Hematopoietic multipotent progenitor cell treated with erythropoietin and hydrocortisone succinate and interleukin-3 and kit ligand, for 4 days (in vitro differentiated cells): ENCODE measurements around the gene FAM50A.
A peak's percentile ranks its signal among the peaks of the same experiment; 100 is the strongest.
"Not testable (repeated sequence)": the region's sequence is repeated elsewhere in the genome, so short reads cannot be mapped to it uniquely, and the experiment has no call there.

Source experiments
- DNase-seq: peaks from one replicate; pipeline ENCODE4 v3.0.0-alpha.2; 2015

Gene FAM50A

DNA sequence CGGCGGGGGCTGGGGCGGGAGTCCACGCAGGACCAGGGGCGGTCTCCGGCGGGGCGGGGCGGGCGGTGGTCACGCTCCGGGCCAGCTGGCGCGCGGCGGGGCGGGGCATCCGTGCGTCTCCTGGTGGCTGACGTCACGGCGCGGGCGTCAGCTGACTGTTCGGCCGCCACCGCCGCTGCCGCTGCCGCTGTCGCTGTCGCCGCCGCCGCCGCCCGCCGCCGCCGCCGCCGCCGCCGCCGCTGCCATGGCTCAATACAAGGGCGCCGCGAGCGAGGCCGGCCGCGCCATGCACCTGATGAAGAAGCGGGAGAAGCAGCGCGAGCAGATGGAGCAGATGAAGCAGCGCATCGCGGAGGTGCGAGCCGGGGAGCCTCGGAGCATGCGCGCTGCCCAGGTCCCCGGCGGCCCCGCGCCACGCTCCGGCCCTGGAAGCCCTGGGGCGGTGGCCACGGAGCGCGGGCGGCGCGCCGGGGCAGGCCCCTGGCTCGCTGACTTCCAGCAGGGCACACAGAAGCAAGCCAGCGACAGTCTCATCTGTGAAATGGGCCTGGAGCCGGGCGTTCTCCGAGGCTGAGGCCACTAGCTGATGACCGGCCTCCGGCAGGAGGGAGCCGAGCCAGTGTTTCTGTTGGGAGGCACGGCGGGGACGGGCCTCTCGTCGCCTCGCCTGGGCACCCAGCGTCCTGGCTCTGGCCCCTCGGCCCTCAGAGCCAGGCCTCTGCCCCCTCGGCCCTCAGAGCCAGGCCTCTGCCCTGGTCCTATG lies at the start of gene FAM50A:
Gene FAM50A (plus strand): TSS at position 150 of the 763 bp plus-strand sequence. CDS start 95 bp downstream, at position 245.
- peak; percentile 81 for DNase-seq

- not testable (repeated sequence) for DNase-seq
These were observed 47.6 kb upstream of the FAM50A start for GRCh38 chrX:154396363-154396762.

DNA sequence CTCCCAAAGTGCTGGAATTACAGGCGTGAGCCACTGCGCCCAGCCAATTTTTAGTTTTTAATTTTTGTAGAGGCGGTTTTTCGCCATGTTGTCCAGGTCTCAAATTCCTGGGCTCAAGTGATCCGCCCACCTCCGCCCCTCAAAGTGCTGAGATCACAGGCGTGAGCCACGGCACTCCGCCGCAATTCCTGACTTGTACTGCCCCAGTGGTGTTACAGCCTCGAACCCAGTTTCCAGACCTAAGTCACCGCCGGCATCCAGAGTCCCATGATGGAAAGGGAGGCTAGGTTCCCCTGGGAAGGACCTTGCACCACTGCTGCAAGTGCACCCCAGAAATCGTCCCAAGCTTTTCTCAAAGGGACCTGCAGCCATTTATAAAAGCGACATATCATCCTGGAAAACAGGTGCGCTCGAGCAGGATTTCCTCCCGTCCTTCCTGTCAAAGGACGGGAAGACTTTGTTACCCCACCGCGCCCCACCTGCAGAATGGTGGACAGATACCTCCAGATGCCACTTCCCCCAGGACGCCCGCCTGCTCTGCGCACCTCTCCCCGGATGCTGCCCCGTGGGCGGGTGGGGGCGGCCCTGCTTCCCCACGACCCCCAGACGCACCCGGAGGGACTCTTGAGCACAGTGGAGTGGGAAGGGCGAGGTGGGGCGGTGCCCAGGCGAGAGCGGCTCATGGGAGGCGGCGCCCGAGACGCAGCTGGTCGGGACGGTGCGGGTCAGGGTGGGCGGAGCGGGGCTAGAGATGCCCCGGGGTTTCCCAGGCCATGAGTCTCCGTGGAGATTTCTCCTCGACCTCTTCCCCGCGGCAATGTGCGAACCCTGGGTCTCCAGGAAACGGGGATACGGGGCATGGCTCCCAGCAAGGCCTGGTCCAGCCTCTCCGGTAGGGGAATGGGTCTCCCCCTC lies 46.7 kb upstream of the FAM50A start:
- DNase-seq, result peak; percentile 87

DNA sequence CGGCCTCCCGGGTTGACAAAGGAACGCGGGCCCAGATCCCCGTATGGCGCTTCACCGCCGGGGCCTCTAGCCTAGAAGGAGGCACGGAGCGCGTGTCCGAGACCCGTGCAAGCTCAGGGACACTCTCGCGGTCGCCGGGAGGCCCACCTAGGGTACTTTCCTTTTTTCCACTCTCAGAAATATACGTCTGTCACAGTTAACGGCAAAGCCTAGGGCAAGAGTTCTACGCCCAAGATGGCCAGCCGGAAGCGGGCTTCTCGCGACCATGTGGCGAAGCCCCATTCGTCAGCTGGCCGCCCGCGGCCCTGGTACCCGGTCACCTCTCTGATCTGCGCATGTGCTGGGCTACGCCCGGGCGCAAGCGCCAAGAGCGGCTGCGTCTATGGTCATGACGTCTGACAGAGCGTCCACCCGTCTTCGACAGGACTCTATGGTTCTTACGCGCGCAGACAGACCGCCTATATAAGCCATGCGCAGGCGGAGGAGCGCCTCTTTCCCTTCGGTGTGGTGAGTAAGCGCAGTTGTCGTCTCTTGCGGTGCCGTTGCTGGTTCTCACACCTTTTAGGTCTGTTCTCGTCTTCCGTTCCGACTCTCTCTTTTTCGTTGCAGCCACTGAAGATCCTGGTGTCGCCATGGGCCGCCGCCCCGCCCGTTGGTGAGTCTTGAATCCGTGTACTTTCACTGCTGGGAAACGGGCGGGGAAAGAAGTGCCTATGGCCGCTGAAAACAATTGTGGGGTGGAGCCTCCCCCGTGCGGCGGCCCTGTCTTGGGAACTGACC lies 45.9 kb upstream of the FAM50A start, which contains the start of gene RPL10:
Gene RPL10 (plus strand): TSS at position 490 of the 780 bp plus-strand sequence. CDS start 143 bp downstream, at position 633.
- DNase-seq, result peak; percentile 97

- peak; percentile 91 for DNase-seq
These were observed 45.0 kb upstream of the FAM50A start for GRCh38 chrX:154398668-154399526.

DNA sequence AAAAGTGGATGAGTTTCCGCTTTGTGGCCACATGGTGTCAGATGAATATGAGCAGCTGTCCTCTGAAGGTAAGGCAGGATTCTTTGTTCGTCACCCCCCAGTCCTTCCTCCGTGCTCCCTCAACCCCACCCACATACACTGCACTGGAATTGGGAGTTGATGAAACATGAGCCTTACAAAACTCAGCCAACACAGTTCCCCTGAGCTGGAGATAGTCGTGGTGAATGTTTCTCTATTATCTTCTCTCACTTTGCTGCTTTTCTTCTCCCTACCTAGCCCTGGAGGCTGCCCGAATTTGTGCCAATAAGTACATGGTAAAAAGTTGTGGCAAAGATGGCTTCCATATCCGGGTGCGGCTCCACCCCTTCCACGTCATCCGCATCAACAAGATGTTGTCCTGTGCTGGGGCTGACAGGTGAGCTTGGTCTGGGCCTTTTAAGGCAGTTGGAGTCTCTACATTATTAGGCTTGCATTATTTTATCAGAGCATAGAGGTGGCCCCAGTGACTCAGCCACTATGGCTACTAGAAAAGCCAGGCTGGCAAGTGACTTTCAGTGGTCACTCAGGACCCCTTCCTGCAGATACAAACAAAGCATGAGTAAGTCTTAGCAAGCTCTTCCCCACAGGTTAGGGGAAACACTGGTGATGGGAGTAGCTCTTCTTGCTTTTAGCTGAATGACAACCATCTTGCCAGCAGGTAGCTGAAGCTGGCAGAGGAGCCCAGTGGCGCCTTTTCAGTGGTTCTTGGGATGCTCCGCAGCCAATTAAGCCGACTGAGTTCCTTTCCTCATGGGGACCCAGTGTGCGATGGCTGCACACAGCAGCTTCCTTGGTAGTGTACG lies 44.2 kb upstream of the FAM50A start:
- no peak for DNase-seq

- DNase-seq, result not testable (repeated sequence)
These were observed 43.5 kb upstream of the FAM50A start for GRCh38 chrX:154400369-154400817.

DNA sequence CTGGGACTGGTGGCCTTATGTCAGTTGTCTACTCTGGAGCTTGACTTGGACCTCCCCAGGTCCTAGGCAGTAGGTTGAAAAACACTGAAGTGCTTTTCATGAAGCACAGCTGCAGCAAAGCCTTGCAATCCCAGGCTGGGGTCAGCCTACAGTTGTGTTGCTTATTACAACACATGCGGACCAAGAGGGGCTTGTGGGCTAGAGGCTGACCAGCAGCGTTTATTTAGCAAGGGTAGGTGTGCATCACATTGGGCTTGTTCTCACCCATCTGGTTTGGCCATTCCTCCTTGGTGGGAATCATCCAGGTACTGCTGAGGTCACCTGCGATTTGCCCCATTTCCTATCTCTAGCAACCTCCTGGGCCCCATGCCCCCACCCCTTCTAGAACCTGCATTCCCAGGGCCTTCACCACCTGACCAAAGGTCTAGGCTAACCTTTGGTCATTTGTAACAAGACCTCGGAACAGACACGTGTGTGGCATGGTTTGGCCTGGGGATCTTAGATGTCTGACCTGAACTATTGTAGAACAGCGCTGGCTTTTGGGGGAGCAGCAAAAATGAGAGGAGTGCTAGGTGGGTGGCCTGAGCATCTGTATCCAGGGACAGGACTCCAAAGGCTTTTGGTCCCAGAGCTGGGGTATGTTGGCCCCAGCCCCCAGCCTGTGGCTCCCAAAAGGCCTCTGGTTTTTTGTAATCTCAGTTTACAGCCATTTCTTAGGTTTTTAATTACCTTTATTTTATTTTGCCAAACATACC lies 42.7 kb upstream of the FAM50A start:
- peak; percentile 57 for DNase-seq

GRCh38 chrX:154401918-154402621 lies 41.9 kb upstream of the FAM50A start:
- peak; percentile 26 for DNase-seq

DNA sequence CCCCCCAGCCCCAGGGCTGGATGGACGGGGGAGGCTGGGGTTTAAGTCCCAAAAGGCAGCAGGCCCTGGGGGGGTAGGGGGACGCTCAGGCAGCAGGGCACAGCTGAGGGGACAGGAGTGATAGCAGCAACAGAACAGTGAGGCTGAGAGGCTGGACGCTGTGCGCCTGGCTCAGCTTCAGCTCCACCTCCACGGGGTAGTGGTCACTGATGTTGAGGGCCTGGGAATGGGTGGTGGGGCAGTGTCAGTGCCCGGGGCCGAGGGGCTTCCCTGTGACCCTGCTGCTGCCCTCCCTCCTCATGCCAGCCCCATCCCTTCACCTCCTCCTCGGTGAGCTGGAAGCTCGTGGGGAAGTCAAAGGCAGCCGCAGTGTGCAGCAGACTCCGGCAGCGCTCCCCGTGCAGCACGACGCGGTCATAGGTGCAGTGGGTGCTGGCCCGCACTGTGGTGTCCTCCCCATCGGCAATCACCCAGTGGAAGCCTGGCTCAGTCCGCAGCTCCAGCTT lies 41.3 kb upstream of the FAM50A start:
- no peak for DNase-seq

DNA sequence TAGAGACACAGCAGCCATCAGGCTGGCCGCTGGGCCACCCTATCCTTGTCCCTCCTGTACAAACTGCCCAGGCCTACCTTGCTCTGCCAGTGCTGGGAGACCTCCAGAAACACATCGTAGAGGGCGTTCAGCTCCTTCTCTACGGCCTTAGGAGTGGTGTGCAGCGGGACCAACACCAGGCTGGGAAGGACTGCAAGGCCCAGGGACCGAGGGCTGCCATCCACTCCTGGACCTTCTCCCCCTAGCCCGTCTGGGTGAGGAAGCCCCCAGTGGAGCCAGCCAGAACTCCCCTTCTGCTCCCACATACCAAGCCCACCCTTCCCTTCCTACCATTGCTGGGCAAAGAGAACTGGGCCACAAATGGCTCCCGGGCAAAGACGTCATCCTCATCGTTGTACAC lies 40.7 kb upstream of the FAM50A start:
- no peak for DNase-seq

GRCh38 chrX:154403858-154404257 lies 40.1 kb upstream of the FAM50A start:
- DNase-seq, result no peak

DNA sequence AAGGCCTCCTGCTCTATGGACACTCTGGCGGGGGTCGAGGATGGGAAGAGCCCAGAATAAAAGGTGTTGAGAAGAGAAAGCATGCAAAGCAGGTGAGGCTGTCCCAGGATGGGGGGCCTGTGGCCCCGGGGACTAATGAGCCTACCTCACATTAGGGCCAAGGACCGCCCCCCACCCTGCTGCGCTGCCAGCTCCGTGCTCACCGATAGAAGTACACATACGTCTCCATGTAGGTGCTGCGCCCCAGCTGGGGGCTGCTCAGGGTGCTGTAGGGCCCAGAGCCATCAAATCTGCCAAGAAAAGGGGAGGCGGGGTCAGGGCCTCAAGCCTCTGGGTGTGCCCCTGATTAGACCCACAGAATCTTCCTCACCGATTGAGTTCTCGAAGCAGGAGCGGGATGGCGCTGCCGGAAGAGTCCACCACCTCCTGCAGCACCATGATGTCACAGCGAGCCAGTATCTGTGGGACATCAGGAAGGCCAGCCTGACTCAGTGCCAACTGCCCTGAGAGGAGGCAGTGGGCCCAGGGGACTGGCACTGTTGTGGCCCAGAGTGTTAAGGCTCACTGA lies 39.2 kb upstream of the FAM50A start:
- DNase-seq, result no peak

- DNase-seq, result no peak
These were observed 35.2 kb upstream of the FAM50A start for GRCh38 chrX:154408659-154409221.

DNA sequence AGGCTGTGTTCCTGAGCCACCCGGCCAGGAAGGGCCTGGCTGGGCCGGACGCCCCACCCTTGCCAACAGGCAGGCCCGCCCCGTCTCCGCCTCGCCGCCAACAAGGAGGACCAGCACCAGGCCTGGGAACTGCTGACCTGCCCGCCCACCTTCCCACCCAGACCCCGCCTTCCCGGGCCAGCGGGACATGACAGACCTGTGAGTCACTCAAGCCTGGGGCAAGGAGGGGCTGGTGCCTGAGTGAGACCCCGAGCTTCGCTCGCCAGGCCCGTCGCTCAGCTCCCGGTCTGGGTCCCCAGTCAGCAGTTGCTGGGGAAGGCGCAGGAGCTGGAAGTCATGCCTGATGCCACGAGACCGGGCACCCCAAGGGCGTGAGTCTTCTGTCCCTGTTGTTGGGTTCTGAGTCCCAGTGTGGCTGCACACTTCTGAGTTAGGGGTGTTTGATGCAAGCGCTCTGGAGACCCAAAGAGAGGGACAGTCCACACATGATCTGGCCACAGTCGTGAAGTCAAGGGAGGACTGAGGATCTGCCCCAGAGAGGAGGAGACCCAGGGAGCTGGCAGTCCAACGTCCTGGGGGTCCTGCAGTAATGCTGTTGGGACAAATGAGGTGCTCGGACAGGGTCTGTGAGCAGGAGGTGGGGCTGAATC lies 34.6 kb upstream of the FAM50A start, which contains the start of gene DNASE1L1:
Gene DNASE1L1 (minus strand): TSS at position 33 of the 650 bp plus-strand sequence. CDS start 3,686 bp downstream, outside the sequence.
- DNase-seq, result peak; percentile 91

DNA sequence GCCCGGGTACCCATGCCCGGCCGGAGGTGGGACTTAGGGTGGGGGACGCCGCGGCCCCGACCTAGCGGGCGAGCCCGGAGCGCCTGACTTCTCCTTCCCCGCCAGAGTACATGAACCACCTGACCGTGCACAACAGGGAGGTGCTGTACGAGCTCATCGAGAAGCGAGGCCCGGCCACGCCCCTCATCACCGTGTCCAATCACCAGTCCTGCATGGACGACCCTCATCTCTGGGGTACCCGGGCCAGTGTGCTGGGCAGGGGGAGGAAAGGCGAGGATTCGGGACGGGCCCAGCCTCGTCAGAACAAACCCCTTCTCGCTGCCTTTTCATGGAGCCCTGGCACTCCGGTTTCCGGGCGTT lies 32.0 kb upstream of the FAM50A start:
- peak; percentile 76 for DNase-seq

DNA sequence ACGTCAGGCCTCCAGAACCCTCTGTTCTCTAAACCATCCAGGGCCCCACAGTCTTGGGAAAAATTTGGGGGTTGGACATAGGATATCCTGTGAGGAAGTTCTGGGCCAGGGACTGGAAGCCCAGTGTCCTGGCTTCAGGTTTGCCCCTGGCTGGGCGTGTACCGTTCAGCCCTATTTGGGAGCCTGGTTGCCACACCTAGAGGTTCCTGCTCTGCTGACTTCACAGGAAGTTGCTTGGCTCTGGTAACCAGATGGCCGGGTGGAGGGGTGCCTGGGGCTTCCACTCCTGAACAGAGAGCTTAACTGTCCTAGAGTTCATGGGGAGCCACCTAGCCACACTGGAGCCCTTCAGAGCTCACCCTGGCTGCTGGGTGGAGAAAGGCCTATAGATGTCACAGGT lies 31.5 kb upstream of the FAM50A start:
- peak; percentile 72 for DNase-seq

DNA sequence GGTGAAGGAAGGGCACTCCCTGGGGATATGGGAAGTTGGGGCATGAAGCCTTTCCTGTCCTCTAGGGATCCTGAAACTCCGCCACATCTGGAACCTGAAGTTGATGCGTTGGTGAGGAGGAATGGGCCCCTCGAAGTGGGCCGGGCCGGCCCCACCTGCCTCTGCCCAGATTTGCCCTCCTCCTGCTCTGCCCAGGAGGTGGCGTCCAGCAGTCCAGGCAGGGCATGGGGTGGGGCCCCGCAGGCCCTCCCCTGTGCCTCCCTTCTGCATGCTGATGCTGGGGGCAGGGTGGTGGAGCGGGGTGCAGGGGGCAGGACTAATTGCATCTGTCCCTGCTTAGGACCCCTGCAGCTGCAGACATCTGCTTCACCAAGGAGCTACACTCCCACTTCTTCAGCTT lies 30.8 kb upstream of the FAM50A start:
- DNase-seq, result no peak
